HFFc6 (cell line): ENCODE measurements around the gene MCM10. TPM values are rescaled to one million over a fixed set of nuclear protein-coding genes. Genes with fewer than 3 reads are reported as not detected.

Experiments used
- DNase-seq: peaks from one replicate; pipeline ENCODE4 v3.0.0-alpha.2; 2018
- H3K27ac Mint-ChIP-seq: 2 replicates; pipeline ENCODE4 v1.8.0; 2020; ENCODE audit warnings: mild to moderate bottlenecking, mixed read lengths
- H3K27me3 Mint-ChIP-seq: 2 replicates; pipeline ENCODE4 v1.8.0; 2021; ENCODE audit warnings: mild to moderate bottlenecking, moderate library complexity, mixed read lengths; ENCODE audit not compliant: insufficient read depth
- H3K36me3 Mint-ChIP-seq: 2 replicates; pipeline ENCODE4 v1.8.0; 2021; ENCODE audit warnings: low read depth, mixed read lengths
- H3K4me1 Mint-ChIP-seq: 2 replicates; pipeline ENCODE4 v1.8.0; 2020; ENCODE audit warnings: low read depth, mixed read lengths
- H3K4me3 Mint-ChIP-seq: 2 replicates; pipeline ENCODE4 v1.8.0; 2020; ENCODE audit warnings: mild to moderate bottlenecking, moderate library complexity, mixed read lengths
- H3K9me3 Mint-ChIP-seq: 2 replicates; pipeline ENCODE4 v1.8.0; 2020; ENCODE audit warnings: mild to moderate bottlenecking, mixed read lengths
- CTCF ChIP-seq: fragments of 200-600 bp; sonication (generic); IDR thresholded peaks from 2 replicates; pipeline ENCODE4 v1.5.0; 2021; ENCODE audit warnings: antibody characterized with exemption, mild to moderate bottlenecking
- total RNA-seq, 6 experiments: library from RNA; stranded (reverse); fragmentation: NEBNext Ultra II Directional; extraction: Animal tissue kit (Norgen Biotek cat#: 25700); gene quantifications; 2 replicates in 1 of 6; 3 replicates in 5 of 6; pipeline ENCODE4 v1.2.3, GENCODE V29; 2021

Gene MCM10
- total RNA-seq, 6 experiments from 2014 or later: 8.3 to 18.4 (median 15.7) TPM

- Mint-ChIP-seq H3K4me3 (no peak overlapping the region), H3K9me3 (no peaks in the 10 kb centered on the region), H3K27ac (no peak overlapping the region), H3K27me3 (no peaks in the 10 kb centered on the region), H3K4me1 (no peaks in the 10 kb centered on the region), H3K36me3 (peaks cover 5% of the 10 kb centered on the region; the same call in 1 of the 2 replicates)
- no peak for TF ChIP-seq CTCF
- no peak for DNase-seq
These were observed 22.9 kb downstream of the MCM10 start for GRCh38 chr10:13184276-13184675.

- Mint-ChIP-seq H3K36me3 (peaks cover 5% of the 10 kb centered on the region; the same call in 1 of the 2 replicates), H3K27ac (no peak overlapping the region), H3K4me3 (no peak overlapping the region), H3K27me3 (no peaks in the 10 kb centered on the region), H3K4me1 (no peaks in the 10 kb centered on the region), H3K9me3 (no peaks in the 10 kb centered on the region)
- no peak for DNase-seq
- no peak for TF ChIP-seq CTCF
These were observed 23.6 kb downstream of the MCM10 start for GRCh38 chr10:13184730-13185514.

- Mint-ChIP-seq H3K27me3 (no peaks in the 10 kb centered on the region), H3K4me1 (no peaks in the 10 kb centered on the region), H3K9me3 (no peaks in the 10 kb centered on the region), H3K27ac (no peak overlapping the region), H3K4me3 (no peak overlapping the region), H3K36me3 (peaks cover 9% of the 10 kb centered on the region; the same call in 1 of the 2 replicates)
- no peak for TF ChIP-seq CTCF
- no peak for DNase-seq
These were observed 25.8 kb downstream of the MCM10 start for GRCh38 chr10:13187135-13187534.

- Mint-ChIP-seq H3K4me1 (no peaks in the 10 kb centered on the region), H3K27me3 (no peaks in the 10 kb centered on the region), H3K36me3 (peaks cover 14% of the 10 kb centered on the region), H3K27ac (no peak overlapping the region), H3K9me3 (no peaks in the 10 kb centered on the region), H3K4me3 (no peak overlapping the region)
- no peak for DNase-seq
- no peak for TF ChIP-seq CTCF
These were observed 27.2 kb downstream of the MCM10 start for GRCh38 chr10:13188593-13188992.

GRCh38 chr10:13189961-13190360, 28.6 kb downstream of the MCM10 start:
- DNase-seq: no peak
- H3K4me3 Mint-ChIP-seq: no peak overlapping the region
- no peaks in the 10 kb centered on the region for H3K27me3 Mint-ChIP-seq
- TF ChIP-seq CTCF: no peak
- peaks cover 7% of the 10 kb centered on the region; the same call in 1 of the 2 replicates for H3K4me1 Mint-ChIP-seq
- H3K36me3 Mint-ChIP-seq: peaks cover 18% of the 10 kb centered on the region
- H3K27ac Mint-ChIP-seq: no peak overlapping the region
- H3K9me3 Mint-ChIP-seq: no peaks in the 10 kb centered on the region
